Activated B cell treated with CpG ODN at 0.5 μM for 24 hours (primary cell): ENCODE results near the gene SAP30BP. TPM values are rescaled to one million over a fixed set of nuclear protein-coding genes. Genes with fewer than 3 reads are reported as not detected.

Experiments used
- ATAC-seq: fragments of 200-7000 bp; cut with Tn5 transposase; one replicate; pipeline ENCODE4 v1.10.0; 2021; ENCODE audit warnings: low read depth, mild to moderate bottlenecking, moderate library complexity
- CTCF ChIA-PET: fragments of 350-600 bp; sonication (Branson Sonifier 250); formaldehyde crosslinking; loops from one replicate; lab custom pipeline; 2021; ENCODE audit warnings: antibody characterized with exemption; lab: Charles Lee
- POLR2A ChIA-PET: fragments of 350-600 bp; sonication (Branson Sonifier 250); formaldehyde crosslinking; loops from one replicate; lab custom pipeline; 2021; ENCODE audit warnings: antibody characterized with exemption; lab: Charles Lee
- DNase-seq: peaks from one replicate; pipeline ENCODE4 v3.0.0; 2022
- H3K27ac Mint-ChIP-seq: one replicate; pipeline ENCODE4 v1.8.0; 2020; ENCODE audit warnings: mixed read lengths
- H3K27me3 Mint-ChIP-seq: one replicate; pipeline ENCODE4 v1.8.0; 2021; ENCODE audit warnings: mixed read lengths
- H3K36me3 Mint-ChIP-seq: one replicate; pipeline ENCODE4 v1.8.0; 2021; ENCODE audit warnings: low read depth, mixed read lengths
- H3K4me1 Mint-ChIP-seq: one replicate; pipeline ENCODE4 v1.8.0; 2021; ENCODE audit warnings: mixed read lengths
- H3K4me3 Mint-ChIP-seq: one replicate; pipeline ENCODE4 v1.8.0; 2020; ENCODE audit warnings: mild to moderate bottlenecking, mixed read lengths
- H3K9me3 Mint-ChIP-seq: one replicate; pipeline ENCODE4 v1.8.0; 2020; ENCODE audit warnings: mixed read lengths
- intact Hi-C: fragments of 100-400 bp; cut with micrococcal nuclease; formaldehyde crosslinking; loops from one replicate; pipeline ENCODE4 v1.15.1; 2024
- total RNA-seq: library from RNA; stranded (reverse); gene quantifications from 2 replicates; pipeline ENCODE4 v1.2.3, GENCODE V29; 2022
- TF ChIP-seq, protein P1 (sequence below): fragments of 200-600 bp; IDR thresholded peaks from one replicate; pipeline ENCODE4 v1.8.0; 2022; ENCODE audit warnings: antibody characterized with exemption, mild to moderate bottlenecking

The SAP30BP gene
- total RNA-seq, 1 donor from 2014 or later = 184 TPM

DNA sequence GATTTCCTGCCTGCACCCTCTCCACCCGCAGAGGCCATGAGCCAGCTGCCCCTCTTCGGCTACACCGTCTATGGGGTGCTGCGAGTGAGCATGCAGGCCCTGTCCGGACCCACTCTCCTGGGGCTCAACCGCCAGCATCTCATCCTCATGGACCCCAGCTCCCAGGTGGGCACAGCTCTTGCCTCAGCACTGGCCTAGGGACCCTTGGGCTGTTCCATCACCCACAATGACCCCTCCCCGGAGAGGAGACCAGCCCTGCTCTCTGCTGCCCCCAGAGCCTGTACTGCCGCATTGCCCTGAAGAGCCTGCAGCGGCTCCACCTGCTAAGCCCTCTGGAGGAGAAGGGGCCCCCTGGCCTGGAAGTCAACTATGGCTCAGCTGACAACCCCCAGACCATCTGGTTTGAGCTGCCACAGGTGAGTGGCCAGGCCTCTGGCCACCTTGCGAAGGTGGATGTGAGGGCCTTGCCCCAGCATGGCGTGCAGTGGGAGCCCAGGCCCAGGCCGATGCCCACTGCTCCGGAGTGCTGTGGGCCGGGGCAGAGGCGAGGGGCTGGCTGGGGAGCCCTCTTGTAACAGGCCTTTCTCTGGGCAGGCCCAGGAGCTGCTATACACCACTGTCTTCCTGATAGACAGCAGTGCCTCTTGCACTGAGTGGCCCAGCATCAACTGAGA, 41.2 kb upstream of the SAP30BP start:
- CTCF ChIA-PET = interaction anchor here (1.0 to 1.6 kb wide), 5 partner anchors 26 to 128 kb away, joined by 3 to 6 read pairs (median 4); no protein-coding TSS in a partner anchor
- no peaks in the 10 kb centered on the region for H3K9me3 Mint-ChIP-seq
- TF ChIP-seq, protein P1, sequence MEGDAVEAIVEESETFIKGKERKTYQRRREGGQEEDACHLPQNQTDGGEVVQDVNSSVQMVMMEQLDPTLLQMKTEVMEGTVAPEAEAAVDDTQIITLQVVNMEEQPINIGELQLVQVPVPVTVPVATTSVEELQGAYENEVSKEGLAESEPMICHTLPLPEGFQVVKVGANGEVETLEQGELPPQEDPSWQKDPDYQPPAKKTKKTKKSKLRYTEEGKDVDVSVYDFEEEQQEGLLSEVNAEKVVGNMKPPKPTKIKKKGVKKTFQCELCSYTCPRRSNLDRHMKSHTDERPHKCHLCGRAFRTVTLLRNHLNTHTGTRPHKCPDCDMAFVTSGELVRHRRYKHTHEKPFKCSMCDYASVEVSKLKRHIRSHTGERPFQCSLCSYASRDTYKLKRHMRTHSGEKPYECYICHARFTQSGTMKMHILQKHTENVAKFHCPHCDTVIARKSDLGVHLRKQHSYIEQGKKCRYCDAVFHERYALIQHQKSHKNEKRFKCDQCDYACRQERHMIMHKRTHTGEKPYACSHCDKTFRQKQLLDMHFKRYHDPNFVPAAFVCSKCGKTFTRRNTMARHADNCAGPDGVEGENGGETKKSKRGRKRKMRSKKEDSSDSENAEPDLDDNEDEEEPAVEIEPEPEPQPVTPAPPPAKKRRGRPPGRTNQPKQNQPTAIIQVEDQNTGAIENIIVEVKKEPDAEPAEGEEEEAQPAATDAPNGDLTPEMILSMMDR = no peak
- no peaks in the 10 kb centered on the region for H3K27me3 Mint-ChIP-seq
- H3K4me3 Mint-ChIP-seq = no peak overlapping the region
- ATAC-seq (peak; percentile 79), DNase-seq (no peak)
- peaks cover 44% of the 10 kb centered on the region for H3K36me3 Mint-ChIP-seq
- POLR2A ChIA-PET = interaction anchor here (0.6 to 0.7 kb wide), 2 partner anchors 122 to 124 kb away, joined by 3 read pairs; no protein-coding TSS in a partner anchor
- no peak overlapping the region for H3K27ac Mint-ChIP-seq
- intact Hi-C loops = no loop called here
- no peaks in the 10 kb centered on the region for H3K4me1 Mint-ChIP-seq

DNA sequence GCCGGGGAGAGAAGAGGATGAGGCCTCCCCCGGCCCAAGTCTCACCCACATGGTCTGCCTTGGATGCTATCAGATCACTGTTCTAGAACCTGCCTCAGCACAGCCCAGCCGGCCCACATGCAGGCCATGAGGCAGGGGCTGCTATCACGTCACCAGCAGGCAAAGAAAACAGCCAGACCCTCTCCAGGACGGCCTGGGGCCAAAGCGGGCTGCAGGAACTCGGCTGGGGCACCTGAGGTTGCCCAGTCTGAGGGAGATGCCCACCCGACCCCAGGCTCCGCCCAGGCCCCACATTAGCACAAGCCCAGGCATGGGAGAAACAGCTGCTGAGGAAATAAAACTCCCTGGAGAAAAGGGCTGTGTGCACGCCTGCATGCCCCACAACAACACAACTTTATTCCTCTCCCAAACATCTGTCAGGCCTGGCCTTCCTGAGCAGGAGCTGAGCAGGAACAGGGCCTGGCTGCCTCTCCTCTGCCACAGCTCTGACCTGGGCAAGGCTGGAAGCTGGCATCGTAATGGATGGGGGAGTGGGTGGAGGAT, 40.6 kb upstream of the SAP30BP start:
- intact Hi-C loops = no loop called here
- H3K4me1 Mint-ChIP-seq = no peaks in the 10 kb centered on the region
- ATAC-seq (no peak), DNase-seq (no peak)
- no peaks in the 10 kb centered on the region for H3K9me3 Mint-ChIP-seq
- no peak overlapping the region for H3K4me3 Mint-ChIP-seq
- CTCF ChIA-PET = interaction anchor here (1.1 to 1.6 kb wide), 3 partner anchors 27 to 127 kb away, joined by 3 to 6 read pairs (median 5); no protein-coding TSS in a partner anchor
- TF ChIP-seq, protein P1 = no peak
- peaks cover 43% of the 10 kb centered on the region for H3K36me3 Mint-ChIP-seq
- H3K27me3 Mint-ChIP-seq = no peaks in the 10 kb centered on the region
- POLR2A ChIA-PET = no interaction called here
- H3K27ac Mint-ChIP-seq = no peak overlapping the region

DNA sequence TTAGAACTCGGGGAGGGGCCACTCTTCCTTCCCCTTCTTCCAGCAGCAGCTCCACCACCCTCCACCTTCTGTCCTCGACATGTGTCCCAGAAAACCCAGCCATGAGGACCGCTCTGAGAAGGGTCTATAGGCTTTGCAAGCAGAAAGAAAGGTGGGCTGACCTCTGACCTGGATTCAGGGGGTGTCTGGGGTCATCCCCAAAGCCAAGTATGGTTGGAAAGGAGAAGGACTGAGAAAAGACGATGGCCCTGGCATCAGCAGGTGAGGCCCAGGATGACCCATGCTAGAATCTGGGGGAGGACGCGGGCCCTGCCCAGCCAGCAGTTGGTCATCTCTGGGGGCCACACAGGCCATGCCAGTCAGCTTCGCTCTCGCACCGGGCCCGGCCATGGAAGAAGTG, 40.0 kb upstream of the SAP30BP start:
- Mint-ChIP-seq H3K4me1 (no peaks in the 10 kb centered on the region), H3K9me3 (no peaks in the 10 kb centered on the region), H3K27ac (no peak overlapping the region), H3K36me3 (peaks cover 43% of the 10 kb centered on the region), H3K27me3 (no peaks in the 10 kb centered on the region), H3K4me3 (no peak overlapping the region)
- TF ChIP-seq, protein P1 = no peak
- ChIA-PET POLR2A (interaction anchor here (0.7 kb wide), 1 partner anchor 415 kb away, joined by 3 read pairs; no protein-coding TSS in a partner anchor), CTCF (interaction anchor here (1.1 kb wide), 1 partner anchor 127 kb away, joined by 3 read pairs; no protein-coding TSS in a partner anchor)
- ATAC-seq = no peak
- intact Hi-C loops = no loop called here
- no peak for DNase-seq

DNA sequence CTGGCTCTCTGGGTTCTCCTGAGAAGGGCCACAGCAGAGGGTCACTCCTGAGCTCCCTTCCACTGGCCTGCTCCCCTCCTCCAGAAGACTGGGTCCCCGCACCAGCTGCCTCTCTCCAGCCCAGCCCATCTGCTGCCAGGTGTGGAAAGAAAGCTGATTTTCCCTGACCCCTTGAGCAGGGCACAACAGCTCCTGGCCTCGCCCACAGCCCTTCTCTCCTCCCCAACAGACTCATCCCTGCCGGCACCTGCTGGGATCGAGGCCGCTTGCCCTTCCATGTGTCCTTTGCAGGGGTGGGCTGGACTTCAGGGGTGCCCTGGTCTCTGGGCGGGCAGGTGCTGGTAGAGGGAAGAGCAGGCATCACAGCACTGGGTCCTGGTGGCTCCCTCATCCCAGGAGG, 38.7 kb upstream of the SAP30BP start:
- H3K4me3 Mint-ChIP-seq = no peak overlapping the region
- DNase-seq = no peak
- TF ChIP-seq, protein P1 = no peak
- H3K36me3 Mint-ChIP-seq = peaks cover 32% of the 10 kb centered on the region
- no peak for ATAC-seq
- CTCF ChIA-PET = interaction anchor here (11.7 kb wide), 1 partner anchor 121 kb away, joined by 346 read pairs; no protein-coding TSS in a partner anchor
- POLR2A ChIA-PET = interaction anchor here (0.6 to 2.1 kb wide), 2 partner anchors 121 to 133 kb away, joined by 4 to 5 read pairs; no protein-coding TSS in a partner anchor
- H3K27me3 Mint-ChIP-seq = no peaks in the 10 kb centered on the region
- intact Hi-C loops = no loop called here
- H3K27ac Mint-ChIP-seq = no peak overlapping the region
- H3K9me3 Mint-ChIP-seq = no peaks in the 10 kb centered on the region
- H3K4me1 Mint-ChIP-seq = peaks cover 8% of the 10 kb centered on the region

DNA sequence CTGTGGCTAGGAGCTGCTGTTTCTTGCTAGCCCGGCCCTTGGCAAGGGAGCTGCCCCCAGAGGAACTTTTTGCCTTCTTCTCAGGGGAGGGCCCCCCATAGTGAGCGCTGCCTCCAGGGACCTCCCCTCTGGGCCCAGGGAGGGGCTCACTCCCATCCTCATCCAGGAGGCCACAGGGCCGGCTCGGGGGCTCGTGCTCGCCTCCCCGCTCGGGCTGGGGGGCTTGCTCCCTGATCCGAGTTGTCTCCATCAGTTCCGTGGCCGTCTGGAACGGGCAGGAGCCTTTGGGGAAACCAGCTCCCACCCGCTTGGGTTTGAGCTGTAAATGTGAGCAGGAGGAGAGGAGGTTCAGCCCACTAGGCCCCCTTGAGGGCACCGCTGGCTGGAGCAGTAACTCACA, 38.0 kb upstream of the SAP30BP start:
- POLR2A ChIA-PET = interaction anchor here (0.5 to 2.1 kb wide), 2 partner anchors 34 to 121 kb away, joined by 4 to 9 read pairs; no protein-coding TSS in a partner anchor
- intact Hi-C loops = no loop called here
- ATAC-seq = no peak
- Mint-ChIP-seq H3K36me3 (peaks cover 27% of the 10 kb centered on the region), H3K27ac (no peak overlapping the region), H3K4me3 (no peak overlapping the region), H3K27me3 (no peaks in the 10 kb centered on the region), H3K9me3 (no peaks in the 10 kb centered on the region), H3K4me1 (peaks cover 13% of the 10 kb centered on the region)
- CTCF ChIA-PET = interaction anchor here (11.7 kb wide), 1 partner anchor 121 kb away, joined by 346 read pairs; no protein-coding TSS in a partner anchor
- DNase-seq = no peak
- TF ChIP-seq, protein P1 = no peak
